ENCODE measurements around the gene TEAD2. TPM values are rescaled to one million over a fixed set of nuclear protein-coding genes. Genes with fewer than 3 reads are reported as not detected.

Gene TEAD2
- total RNA-seq, 2 donors from 2014 or later = 12.2 to 15.2 TPM

DNA sequence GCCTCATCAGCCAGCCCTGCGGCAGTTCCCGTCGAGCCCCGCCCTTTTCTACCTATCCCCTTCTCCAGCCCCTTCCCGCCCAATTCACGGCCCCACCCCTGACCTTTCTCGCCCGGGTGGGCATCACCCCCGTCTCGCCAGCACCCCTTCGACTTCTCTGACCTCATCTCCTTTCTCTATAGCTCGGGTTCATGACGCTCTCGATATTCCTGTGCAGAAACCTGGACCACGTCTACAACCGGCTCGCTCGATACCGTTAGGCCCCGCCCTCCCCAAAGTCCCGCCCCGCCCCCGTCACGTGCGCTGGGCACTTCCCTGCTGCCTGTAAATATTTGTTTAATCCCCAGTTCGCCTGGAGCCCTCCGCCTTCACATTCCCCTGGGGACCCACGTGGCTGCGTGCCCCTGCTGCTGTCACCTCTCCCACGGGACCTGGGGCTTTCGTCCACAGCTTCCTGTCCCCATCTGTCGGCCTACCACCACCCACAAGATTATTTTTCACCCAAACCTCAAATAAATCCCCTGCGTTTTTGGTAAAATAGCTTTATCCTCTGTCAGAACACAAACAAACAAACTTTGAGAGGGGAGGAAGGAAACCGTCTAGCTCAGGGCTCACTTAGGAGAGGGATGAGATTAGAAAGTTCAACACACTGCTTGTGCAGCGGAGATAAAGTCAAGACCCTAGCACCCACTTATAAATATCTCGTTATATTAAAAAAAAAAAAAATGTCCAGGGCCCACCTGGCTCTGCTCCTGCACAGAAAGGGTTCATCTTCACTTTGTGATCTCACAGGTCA is 21.9 kb downstream of the TEAD2 start:
- no peaks in the 10 kb centered on the region for H3K9me3 ChIP-seq
- peak overlapping the region; percentile 88 to 98 (median 96) for H3K27ac ChIP-seq
- DNase-seq = peak; percentile 90 to 94 (median 92)
- ATAC-seq = peak; percentile 67
- TF ChIP-seq, protein P1, sequence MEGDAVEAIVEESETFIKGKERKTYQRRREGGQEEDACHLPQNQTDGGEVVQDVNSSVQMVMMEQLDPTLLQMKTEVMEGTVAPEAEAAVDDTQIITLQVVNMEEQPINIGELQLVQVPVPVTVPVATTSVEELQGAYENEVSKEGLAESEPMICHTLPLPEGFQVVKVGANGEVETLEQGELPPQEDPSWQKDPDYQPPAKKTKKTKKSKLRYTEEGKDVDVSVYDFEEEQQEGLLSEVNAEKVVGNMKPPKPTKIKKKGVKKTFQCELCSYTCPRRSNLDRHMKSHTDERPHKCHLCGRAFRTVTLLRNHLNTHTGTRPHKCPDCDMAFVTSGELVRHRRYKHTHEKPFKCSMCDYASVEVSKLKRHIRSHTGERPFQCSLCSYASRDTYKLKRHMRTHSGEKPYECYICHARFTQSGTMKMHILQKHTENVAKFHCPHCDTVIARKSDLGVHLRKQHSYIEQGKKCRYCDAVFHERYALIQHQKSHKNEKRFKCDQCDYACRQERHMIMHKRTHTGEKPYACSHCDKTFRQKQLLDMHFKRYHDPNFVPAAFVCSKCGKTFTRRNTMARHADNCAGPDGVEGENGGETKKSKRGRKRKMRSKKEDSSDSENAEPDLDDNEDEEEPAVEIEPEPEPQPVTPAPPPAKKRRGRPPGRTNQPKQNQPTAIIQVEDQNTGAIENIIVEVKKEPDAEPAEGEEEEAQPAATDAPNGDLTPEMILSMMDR (IDR thresholded peaks at IDR 0.05) = no peak
- no peak for TF ChIP-seq POLR2A (IDR thresholded peaks at IDR 0.05)
- WGBS, 2 donors = 6 to 14% methylated on average over 36 of the region's 36 CpGs
- intact Hi-C loops (cut with DNase I) = no loop called here
- H3K27me3 ChIP-seq = no peaks in the 10 kb centered on the region
- peaks cover 30% of the 10 kb centered on the region for H3K4me1 ChIP-seq
- no peak overlapping the region for H3K4me3 ChIP-seq
- peaks cover 0 to 4% of the 10 kb centered on the region in 2 donors for H3K36me3 ChIP-seq (replicated peaks in 1 of 2; ENCODE audit: insufficient read depth in 1 of 2, low read depth in 2 of 2)

DNA sequence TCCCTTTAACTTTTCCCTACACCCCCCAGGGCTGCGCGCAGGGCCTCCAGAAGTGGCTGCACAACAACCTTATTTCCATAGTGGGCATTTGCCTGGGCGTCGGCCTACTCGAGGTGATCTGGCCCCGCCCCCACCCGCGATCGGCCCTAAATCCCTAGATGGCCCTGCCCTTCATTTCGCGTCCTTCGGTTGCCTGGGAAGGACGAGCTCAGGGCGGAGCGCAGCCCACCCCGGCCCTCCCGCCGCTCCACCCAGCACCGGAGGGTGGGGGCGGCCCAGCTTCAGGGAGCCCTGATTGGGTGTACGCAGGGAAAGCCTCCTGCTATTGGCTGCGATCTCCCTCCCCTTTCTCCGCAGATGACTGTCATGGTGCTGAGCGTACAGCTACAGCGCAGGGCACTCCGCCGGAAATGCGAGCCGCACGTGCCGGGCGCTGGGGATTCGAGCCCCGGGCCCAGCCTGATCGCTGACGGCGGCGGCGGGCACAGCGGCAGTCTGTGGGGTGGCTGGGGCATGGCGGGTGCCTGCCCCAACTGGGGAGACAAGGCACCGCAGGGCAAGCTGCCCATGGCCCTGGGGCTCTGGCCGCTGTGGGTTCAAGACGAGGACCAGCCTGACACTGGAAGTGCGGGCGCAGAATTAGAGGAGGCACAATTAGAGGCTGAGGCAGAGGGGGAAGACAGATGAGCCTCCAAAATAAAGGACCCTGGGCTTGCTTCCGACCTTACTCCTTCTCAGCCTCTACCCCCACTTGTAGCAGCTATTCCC is 22.7 kb downstream of the TEAD2 start:
- Histone ChIP-seq H3K4me1 (peaks cover 30% of the 10 kb centered on the region), H3K9me3 (no peaks in the 10 kb centered on the region), H3K36me3 (replicated peaks in 1 of 2; ENCODE audit: insufficient read depth in 1 of 2, low read depth in 2 of 2) (peaks cover 0 to under 1% of the 10 kb centered on the region in 2 donors), H3K27ac (peak overlapping the region; percentile 88 to 98 (median 96)), H3K27me3 (no peaks in the 10 kb centered on the region), H3K4me3 (no peak overlapping the region)
- DNase-seq = peak; percentile 91 to 96 (median 94)
- peak; percentile 87 for ATAC-seq
- TF ChIP-seq, protein P1 (IDR thresholded peaks at IDR 0.05) = no peak
- TF ChIP-seq POLR2A (IDR thresholded peaks at IDR 0.05) = peak; percentile 59 to 76 (median 74)
- intact Hi-C loops (cut with DNase I) = no loop called here
- 10 to 12% methylated on average over 3 to 45 of the region's 47 CpGs for WGBS, 2 donors

DNA sequence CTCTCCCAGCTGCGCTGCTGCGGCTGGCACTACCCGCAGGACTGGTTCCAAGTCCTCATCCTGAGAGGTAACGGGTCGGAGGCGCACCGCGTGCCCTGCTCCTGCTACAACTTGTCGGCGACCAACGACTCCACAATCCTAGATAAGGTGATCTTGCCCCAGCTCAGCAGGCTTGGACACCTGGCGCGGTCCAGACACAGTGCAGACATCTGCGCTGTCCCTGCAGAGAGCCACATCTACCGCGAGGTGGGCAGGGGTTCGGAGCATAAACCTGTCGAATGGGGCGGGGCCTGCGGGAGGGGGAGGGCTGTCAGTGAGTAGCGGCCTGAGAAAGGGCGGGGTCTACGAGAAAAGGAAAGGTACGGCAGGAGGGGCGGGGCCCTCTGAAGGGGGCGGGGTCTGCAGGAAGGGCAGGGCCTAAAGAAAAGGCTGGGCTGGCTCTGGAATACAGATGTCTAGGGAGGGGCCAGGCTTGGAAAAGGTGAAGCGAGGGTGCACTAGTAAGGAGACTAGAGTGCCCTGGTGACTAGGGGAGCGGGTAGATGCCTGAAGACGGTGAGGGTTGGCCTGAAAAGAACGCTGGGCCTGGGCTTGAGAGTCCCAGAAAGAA is 23.4 kb downstream of the TEAD2 start:
- TF ChIP-seq, protein P1 (IDR thresholded peaks at IDR 0.05) = peak in 2 of 7 experiments; percentile 18 to 21
- peak in 1 of 3 donors; percentile 46 for TF ChIP-seq POLR2A (IDR thresholded peaks at IDR 0.05)
- Histone ChIP-seq H3K27ac (peak overlapping the region; percentile 88 to 98 (median 96)), H3K4me1 (peaks cover 30% of the 10 kb centered on the region), H3K36me3 (replicated peaks in 1 of 2; ENCODE audit: insufficient read depth in 1 of 2, low read depth in 2 of 2) (no peaks in the 10 kb centered on the region), H3K27me3 (no peaks in the 10 kb centered on the region), H3K4me3 (no peak overlapping the region), H3K9me3 (no peaks in the 10 kb centered on the region)
- ATAC-seq (peak; percentile 80), DNase-seq (peak; percentile 97 to 99 (median 97))
- WGBS, 2 donors = 3 to 11% methylated on average over 27 to 30 of the region's 30 CpGs
- intact Hi-C loops (cut with DNase I) = no loop called here

DNA sequence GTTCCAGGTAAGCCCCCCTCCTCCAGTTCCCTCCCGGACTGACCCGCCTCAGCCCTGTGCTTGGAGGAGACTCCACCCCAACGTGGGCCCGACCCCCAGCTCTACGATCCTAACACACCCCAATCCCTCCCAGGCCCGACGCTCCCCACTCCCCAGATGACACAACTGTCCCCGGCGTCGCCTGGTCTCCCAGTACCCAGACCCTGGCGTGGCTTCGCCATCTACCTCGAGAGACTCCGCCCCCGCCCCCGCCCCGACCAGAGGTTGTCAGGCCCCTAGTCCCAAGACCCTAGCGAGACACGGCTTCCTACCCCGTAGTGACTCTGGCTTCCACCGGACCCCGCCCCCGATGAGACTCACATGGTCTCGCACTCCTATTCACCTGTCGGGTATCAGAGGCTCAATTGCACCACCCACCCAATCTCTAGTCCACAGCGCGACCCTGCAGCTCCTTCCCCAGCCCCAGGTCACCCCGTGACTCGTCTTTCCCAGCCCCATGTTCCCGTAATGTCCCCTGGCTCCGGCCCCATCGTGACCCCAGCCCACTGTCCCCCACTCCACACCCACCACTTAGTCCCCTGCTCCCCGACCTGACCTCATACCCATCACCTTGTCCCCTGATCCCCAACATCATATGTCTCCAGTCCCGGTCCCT is 24.1 kb downstream of the TEAD2 start:
- intact Hi-C loops (cut with DNase I) = no loop called here
- WGBS, 2 donors = 52 to 67% methylated on average over 34 of the region's 34 CpGs

More for the DNA sequence above, 24.1 kb downstream of the TEAD2 start:
- Histone ChIP-seq H3K9me3 (no peaks in the 10 kb centered on the region), H3K4me1 (peaks cover 30% of the 10 kb centered on the region), H3K36me3 (replicated peaks in 1 of 2; ENCODE audit: insufficient read depth in 1 of 2, low read depth in 2 of 2) (no peaks in the 10 kb centered on the region), H3K27me3 (no peaks in the 10 kb centered on the region), H3K4me3 (no peak overlapping the region), H3K27ac (peak overlapping the region; percentile 88 to 98 (median 96))
- DNase-seq = peak in 1 of 4 donors; percentile 31
- no peak for ATAC-seq
- no peak for TF ChIP-seq POLR2A (IDR thresholded peaks at IDR 0.05)
- TF ChIP-seq, protein P1 (IDR thresholded peaks at IDR 0.05) = no peak

Data from body of pancreas (tissue), 4 donors.